Measurements from ENCODE around the gene ARHGEF33. TPM values are rescaled to one million over a fixed set of nuclear protein-coding genes. Genes with fewer than 3 reads are reported as not detected.

ARHGEF33 gene
- total RNA-seq, 1 donor from 2014 or later = 0.27 TPM

DNA sequence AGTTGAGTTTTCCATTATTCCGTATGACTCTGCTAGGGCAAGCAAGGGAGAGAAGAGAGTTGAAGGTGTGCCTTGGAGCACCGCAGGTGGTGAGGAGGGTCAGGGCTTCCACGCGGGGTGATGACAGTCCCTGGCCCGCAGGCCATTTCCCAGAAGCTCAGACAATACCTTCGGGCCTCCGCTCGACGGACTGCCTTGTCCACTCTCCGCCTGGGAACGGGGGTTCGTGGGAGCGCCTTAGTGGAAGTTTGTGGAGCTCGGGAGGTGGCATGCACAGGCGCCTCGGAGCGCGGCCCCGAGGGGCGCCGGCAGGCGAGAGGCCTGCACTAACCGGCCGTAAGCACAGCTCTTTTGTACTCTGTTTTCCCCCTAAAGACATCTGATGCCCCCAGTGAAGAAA is 69.8 kb downstream of the ARHGEF33 start:
- DNase-seq (ENCODE audit: low read depth) = no peak

DNA sequence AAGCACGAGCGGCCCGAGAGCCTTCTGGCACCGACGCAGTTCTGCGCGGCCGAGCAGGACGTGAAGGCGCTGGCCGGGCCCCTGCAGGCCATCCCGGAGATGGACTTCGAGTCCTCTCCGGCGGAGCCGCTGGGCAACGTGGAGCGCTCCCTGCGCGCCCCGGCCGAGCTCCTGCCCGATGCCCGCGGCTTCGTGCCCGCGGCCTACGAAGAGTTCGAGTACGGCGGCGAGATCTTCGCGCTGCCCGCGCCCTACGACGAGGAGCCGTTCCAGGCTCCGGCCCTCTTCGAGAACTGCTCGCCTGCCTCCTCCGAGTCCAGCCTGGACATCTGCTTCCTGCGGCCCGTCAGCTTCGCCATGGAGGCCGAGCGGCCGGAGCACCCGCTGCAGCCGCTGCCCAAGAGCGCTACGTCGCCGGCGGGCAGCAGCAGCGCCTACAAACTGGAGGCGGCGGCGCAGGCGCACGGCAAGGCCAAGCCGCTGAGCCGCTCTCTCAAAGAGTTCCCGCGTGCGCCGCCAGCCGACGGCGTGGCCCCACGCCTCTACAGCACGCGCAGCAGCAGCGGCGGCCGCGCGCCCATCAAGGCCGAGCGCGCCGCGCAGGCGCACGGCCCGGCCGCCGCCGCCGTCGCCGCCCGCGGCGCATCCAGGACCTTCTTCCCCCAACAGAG is 70.4 kb downstream of the ARHGEF33 start:
- DNase-seq (ENCODE audit: low read depth) = peak; percentile 7

DNA sequence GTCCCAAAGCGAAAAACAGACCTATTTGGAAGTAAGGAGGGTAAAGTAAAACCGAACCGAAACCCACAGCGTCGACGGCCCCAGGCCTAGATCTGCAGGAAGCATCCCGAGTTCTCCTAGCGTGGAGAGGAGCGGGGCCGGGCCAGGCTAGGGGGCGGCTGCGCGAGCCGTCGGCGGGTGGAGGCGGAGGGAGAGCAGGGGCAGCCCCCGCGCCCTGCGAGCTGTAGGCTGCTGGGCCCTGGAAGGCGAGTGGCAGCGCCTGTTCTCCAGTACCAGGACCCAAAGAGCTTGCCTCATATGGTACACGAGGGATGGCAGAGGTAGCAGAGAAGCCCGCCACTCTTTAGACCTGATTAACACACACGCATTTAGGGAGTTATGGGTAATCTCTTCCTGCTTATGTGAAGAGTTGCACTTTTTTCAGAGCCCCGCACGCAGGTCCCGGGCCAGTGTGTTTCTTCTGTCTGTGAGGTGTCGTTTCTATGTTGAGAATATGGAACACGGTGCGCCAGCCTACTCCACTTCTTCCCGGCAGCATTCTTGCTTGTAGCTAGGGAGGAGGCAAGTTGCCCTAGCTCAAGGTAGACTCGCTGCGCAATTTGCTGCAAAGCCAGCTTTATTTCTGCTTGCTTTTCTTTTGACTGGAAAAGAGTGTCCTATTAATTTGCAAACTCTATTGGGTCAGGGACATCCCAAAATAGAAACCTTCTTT is 71.1 kb downstream of the ARHGEF33 start:
- DNase-seq (ENCODE audit: low read depth) = no peak

DNA sequence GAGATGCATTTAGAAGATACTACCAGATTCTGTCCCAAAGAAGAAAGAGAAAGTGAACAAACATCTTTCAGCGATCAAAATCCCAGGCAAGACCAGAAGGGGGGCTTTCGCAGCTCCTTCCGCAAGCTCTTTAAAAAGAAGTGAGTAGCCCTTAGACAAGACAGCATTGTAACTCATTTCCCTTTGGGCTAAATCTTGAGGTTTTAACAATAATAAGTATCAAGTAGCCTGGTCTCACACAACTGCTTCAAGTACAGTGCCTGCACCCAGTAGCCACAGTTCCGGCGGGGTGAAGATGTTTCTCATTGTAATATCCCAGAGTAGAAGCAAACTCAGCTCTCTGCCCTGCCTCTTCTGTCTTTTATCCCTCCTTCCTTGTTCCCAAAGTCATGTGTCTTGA is 76.3 kb downstream of the ARHGEF33 start:
- no peak for DNase-seq (ENCODE audit: low read depth)

DNA sequence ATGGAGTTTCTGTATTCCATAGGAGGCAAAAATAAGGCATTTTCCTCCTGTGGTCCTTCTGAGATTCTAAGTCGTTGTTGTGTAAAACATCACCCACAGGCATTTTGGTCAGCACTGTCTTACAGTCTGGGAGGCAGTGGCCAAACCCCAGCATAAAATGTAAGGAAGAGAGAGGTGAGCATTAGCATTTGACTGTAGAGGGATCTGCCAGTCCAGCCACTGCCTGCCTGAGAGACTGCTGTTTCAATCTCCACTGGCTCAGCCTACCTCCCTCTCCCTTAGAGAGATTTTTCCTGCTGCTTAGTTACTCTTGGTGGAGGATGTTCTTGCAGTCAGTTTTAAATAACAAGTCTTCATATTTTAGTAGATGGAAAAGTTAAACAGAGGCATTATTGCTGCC is 77.0 kb downstream of the ARHGEF33 start:
- DNase-seq (ENCODE audit: low read depth) = no peak

DNA sequence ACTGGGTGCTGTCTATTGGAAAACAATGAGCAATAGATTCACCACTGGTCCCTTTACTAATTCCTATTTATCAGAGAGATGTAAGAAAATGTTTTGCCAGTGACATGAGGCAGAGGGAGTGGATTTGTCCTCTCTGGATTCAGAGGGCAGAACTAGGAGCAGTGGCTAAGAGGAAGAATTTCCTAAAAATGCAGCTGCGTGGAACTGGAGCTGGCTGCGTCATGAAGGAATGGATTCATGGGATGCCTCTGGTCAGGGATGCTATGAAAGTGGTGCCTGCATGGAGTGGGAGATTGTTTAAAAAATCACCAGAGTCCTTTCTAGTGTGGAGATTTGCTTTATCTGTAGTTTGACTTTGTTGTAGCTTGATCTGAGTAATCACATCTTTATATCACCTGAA is 78.3 kb downstream of the ARHGEF33 start:
- peak; percentile 6 for DNase-seq (ENCODE audit: low read depth)

DNA sequence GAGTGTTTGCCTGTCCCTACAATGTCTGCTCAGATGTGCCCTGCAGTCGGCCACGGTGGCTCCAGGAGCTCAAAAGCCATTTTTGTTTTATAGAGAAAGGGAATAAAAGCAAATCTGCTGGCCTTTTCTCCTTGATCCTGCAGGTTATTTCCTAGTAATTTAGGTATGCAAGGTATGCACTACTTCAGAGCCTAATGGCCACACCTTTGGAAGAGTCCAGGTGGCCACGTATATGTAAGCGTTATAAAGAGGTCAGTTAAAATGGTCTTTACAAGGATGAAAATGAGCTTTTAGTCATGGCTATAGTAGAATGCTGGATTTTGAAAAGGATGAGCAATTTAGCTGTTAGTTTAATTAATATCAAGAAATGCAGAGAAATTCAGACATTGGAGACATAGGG is 81.7 kb downstream of the ARHGEF33 start:
- DNase-seq (ENCODE audit: low read depth) = no peak

DNA sequence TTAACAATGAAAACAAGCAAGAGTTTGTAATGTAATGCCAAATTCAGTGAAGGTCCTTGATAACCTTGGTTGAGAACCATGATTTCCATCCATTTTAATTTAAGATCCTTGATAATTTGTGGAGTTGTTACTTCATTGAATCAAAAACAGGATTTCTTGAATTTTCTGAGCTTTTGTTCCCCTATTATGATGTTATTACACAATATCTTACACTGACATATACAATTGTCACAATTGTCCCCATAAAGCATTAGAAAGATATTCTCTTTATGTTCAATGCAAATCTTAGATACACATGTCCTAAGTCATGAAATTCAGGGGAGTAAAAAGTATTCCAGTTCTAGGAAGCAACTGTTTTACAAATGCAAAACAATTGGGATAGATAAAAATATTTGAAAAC is 83.6 kb downstream of the ARHGEF33 start:
- no peak for DNase-seq (ENCODE audit: low read depth)

DNA sequence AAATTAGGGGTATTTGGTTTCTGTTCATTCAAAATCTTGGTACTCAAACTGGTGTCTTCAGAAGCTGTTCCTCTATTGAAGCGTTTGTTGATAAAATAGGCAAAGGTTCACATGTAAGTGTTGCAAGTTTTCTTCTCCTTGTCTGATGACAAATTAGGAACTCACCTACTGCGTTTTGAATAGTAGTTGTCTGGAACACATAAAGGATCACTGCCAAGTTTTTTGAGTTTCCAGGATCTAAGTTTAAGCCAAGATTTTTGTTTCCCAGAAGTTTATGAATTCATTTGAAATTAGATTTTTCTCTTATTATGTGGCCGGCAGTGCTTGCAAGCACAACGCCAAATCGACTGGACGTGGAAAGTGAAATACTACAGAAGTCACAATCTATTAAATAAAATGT is 85.4 kb downstream of the ARHGEF33 start:
- DNase-seq (ENCODE audit: low read depth) = no peak

DNA sequence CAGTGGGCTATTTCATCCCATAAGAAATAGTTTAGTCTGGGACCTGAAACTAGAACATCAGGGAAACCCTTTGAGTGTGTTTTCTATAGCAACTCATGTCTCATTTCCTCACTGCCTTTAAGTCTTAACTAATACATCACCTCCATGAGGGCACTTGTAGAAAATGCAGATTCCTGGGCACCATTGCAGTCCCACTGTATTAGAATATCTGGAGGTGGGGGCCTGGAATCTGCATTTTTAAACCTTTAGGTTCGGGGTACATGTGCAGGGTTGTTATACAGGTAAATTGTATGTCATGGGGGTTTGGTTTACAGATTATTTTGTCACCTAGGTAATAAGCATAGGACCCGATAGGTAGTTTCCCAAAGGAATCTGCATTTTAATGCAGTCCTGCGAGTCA is 87.4 kb downstream of the ARHGEF33 start:
- DNase-seq (ENCODE audit: low read depth) = no peak

DNA sequence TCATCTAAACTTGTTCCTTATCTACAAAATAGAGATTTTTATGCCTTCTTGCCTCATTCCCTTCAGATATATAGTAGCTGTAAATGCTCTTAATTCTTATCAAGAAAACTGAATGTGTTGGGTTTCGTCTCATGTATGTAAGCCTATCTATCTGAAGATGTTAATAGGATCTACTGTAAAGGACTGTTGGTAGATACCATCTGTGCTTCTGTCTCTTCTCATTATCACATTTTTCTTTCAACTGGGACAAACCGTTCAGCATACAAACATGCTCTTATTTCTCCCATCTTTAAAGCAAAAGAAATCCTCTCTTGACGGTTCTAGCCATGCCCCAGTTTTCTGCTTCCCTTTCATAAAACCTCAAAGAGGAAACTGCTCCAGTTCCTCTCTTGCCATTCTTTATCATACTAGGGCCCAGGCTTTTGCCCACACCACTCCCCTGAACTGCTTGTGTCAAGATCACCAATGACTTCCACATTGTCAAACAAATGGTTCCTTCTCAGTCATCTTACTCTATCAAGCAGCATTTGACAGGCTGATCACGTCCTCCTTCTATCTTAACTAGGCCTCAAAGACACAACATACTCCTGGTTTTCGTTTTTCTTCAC is 88.7 kb downstream of the ARHGEF33 start:
- DNase-seq (ENCODE audit: low read depth) = no peak

DNA sequence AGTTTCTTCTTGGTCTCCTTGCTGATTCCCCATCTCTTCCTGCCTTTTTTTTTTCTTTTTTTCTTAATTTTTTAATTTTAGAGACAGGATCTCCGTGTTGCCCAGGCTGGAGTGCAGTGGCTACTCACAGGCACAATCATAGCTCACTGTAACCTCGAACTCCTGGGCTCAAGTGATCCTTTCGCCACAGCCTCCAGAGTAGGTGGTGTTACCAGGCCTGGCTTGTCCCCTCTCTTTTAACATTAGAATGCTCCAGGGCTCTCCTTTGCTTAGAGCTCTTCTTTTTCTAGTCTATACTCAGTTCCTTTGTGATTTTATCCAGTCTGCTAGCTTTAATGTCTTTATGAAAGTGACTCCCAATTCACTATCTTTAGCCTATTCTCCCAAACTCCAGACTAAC is 89.2 kb downstream of the ARHGEF33 start:
- DNase-seq (ENCODE audit: low read depth) = no peak

DNA sequence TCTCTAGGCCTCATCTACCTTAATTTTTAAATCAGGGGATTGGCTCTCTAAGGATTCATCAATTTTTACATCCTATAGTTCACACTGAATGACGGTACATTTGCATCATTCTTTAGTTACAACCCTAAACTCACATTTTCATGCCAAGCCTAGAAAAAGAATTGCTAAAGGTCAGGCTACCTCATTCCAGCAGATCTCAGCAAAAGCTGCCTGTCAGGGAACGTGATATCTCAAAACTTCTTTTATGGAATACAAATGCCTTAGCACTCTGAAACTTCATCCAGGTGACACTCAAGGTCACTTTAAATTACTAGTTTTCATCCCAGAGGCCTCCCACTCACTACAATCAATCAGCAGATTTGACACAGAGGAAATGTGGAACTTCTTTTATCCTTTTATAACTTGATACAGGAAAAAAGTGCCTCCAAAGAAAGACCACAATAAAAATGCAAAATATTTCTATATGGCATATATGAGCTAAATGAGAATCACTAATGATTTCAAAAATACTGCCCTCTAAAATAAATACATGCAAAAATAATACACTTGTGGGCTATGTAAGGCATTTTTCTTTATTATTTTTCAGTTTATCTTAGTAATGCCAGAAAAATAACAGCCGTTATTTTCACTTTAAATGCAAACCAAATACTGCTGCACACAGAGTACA is 91.5 kb downstream of the ARHGEF33 start:
- no peak for DNase-seq (ENCODE audit: low read depth)

DNA sequence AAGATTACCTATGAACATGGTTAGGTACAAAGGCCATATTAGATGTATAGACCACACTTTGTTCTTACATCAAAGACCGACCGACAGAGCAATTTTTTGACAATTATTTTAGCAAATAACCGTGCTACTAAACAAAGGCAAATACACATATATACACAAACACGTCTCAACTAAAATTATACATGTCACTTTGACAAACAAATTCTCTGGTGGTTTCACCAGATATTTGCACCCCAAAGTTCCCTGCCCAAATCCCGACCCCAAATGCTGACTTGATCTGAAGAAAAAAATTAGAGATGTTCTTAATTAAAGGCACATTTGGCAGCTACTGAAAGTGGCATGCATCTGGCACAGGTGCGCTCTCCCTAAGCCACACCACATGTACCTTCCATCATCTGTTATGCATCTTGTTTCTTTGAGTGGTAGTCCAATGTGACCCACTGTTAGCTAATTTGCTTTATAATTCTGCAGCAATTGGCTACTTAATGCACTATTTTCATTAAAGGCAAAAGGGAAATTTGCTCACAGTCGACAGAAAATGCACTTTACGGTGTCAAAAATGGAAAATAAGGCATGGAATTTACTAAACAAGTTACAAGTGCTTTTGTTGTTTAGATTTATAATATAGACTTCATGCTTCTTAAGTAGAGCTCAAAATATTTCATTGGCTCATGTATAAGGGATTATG is 92.1 kb downstream of the ARHGEF33 start:
- DNase-seq (ENCODE audit: low read depth) = no peak

DNA sequence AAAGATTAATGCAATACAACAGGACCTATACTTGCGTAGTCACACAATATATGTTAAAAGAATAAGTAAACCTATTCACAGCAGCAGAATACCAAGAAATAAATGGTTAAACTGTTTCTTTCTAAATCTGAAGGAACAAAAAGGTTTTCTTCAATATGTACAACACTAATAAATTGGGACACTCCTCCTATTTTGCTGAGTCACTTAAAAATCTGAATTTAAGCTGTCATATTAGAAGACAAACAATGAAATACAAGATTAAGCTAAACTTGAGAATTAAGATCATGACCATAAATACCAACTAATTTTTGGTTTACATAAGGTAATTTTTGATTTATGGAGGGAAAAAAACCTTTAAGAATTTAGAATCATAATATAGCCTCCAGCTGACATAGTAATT is 92.8 kb downstream of the ARHGEF33 start:
- no peak for DNase-seq (ENCODE audit: low read depth)

DNA sequence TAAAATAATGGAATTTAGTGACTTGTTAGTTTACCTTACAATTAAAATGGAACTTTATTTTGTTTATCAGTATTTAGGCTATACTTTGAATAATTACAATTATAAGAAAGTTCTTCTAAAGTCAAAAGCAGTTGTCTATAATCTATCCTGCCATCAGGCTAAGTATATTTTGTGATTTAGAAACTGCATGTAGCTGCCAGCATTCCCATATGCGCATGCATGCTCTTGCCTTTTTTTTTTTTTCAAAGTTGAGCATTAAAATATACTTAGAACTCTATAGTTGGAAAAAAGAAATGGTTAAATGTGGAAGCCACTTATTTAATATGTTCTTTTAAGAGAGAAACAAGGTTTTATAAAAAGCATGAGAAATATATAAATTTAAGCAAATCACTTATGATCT is 99.0 kb downstream of the ARHGEF33 start:
- no peak for DNase-seq (ENCODE audit: low read depth)

DNA sequence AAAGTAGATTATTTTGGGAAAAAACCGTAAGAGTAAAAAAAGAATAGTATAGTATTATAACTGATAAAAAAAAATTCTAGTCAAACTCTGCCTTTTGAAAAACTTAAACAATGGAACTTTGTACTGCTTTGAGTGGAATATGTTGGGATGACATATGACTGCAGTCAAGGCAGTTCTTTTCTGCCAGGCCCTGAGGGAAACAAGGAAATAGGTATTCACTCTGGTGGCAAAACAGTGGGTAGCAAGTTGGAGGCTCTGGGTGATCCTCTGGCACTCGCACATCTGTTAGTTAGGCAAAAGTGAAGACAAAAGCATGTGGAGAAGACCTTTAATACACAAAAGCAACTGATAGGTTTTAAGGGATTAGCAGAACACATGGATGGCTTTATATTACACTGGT is 102.2 kb downstream of the ARHGEF33 start:
- no peak for DNase-seq (ENCODE audit: low read depth)

DNA sequence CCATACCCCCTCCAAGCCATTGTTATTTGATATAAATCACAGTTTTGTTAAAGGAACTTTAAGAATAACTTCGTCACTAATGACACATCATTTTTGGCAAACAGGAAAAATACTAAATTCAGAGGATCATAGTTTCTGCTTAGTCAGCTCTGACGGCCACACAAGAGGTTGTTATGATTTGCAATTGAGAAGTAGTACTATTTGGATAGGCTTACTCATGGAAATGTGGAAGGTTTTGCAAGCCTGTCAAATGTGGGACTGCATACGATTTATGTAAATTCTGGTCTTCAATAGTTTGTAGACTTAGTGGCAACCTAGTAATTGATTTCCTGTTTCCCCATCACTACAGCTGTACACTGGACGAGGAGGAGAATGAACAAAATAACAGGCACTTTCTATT is 108.1 kb downstream of the ARHGEF33 start:
- DNase-seq (ENCODE audit: low read depth) = peak; percentile 63

DNA sequence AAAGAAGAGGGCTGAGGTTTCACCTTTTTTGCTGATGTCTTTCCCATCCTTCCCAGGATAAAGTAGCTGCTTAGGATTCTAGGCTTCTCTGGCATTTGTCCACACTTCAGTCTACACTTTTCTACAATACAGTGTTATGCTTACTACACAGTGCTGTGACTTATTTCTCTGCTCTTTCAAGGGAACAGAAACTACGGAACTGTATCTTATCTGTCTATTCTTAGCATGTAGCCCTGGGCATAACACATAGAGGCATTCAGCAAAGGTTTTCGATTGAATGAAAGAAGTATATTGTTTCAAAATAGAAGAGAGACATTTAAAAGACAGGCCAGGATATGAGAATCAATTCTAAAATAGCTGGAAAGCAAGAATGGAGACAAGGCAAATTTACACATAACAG is 110.9 kb downstream of the ARHGEF33 start:
- DNase-seq (ENCODE audit: low read depth) = no peak

DNA sequence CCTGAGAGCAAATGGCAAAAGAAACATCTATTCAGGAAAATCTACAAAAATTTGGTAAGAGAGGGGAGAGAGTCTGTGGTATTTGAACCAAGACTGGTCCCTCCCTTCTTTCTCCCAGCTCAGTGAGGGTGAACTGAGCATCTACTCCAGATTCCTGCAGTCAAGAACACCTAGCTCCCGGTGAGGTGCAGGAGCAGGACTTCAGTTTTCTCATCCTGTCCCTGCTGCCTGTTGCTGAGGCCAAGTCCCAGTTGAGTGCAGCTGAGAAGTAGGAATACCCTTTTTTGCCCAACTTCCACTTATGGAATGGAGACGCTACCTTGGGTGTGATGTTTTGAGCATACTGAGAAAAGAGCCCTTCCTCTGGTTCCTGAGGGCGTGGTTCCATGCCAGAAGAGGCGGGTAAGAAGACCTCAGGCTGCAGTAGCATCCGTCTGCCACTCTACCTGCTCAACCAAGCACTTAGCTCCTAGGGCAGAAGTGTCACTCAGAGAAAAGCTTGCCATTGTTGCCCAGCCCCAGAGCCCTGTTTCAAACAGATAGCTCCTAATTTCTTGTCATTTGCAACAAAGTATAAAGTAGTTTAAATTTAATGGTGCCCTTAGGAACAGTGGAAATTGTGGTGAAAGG is 118.3 kb downstream of the ARHGEF33 start:
- DNase-seq (ENCODE audit: low read depth) = no peak

DNA sequence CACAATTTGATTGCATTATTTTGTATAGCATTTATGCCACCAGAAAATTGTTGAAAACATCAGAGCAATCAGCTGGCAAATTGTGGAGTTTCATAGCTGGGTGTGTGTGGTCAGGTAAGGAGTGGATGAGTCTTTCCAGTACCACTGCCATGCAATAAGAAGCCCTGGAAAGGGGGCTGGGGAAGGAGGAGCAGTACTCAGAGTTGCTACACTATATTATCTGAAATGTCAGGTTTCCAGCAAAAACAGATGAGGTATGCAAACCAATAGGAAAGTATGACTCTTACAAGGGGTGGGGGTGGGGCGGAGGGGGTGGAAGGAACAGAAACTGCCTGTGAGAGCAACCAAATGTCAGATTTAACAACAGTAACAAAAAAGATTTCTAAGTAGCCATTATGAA is 119.0 kb downstream of the ARHGEF33 start:
- DNase-seq (ENCODE audit: low read depth) = no peak

Data from myocyte (in vitro differentiated cells).